GM12873 (cell line): ENCODE measurements around the gene IVNS1ABP.

Experiments used
- CTCF ChIP-seq: IDR thresholded peaks from 2 replicates; pipeline ENCODE4 v1.5.1; 2012; ENCODE audit warnings: low read depth, mild to moderate bottlenecking, moderate library complexity, low read length, control low read depth; ENCODE audit not compliant: insufficient read depth; ENCODE audit errors: missing control alignments

Gene IVNS1ABP

GRCh38 chr1:185300152-185300551 lies 16.9 kb downstream of the IVNS1ABP start:
- TF ChIP-seq CTCF, result no peak

GRCh38 chr1:185297982-185298381 lies 19.1 kb downstream of the IVNS1ABP start:
- no peak for TF ChIP-seq CTCF

GRCh38 chr1:185295091-185295490 lies 22.0 kb downstream of the IVNS1ABP start:
- TF ChIP-seq CTCF, result no peak

- TF ChIP-seq CTCF, result no peak
Observed at GRCh38 chr1:185293967-185294542, 23.0 kb downstream of the IVNS1ABP start.

- no peak for TF ChIP-seq CTCF
Observed at GRCh38 chr1:185292237-185292636, 24.8 kb downstream of the IVNS1ABP start.

- TF ChIP-seq CTCF, result no peak
Observed at GRCh38 chr1:185291652-185292051, 25.4 kb downstream of the IVNS1ABP start.

- TF ChIP-seq CTCF, result no peak
Observed at GRCh38 chr1:185291159-185291558, 25.9 kb downstream of the IVNS1ABP start.
